Lower leg skin (tissue), 3 donors: ENCODE data around the gene LSM4.

ENCODE experiments used
- POLR2A ChIP-seq, 2 donors: fragments of 450-650 bp; IDR thresholded peaks; one replicate each; pipeline ENCODE4 v1.6.1; 2016 to 2017; ENCODE audit warnings: antibody characterized with exemption in 2 of 2, mild to moderate bottlenecking in 1 of 2, moderate library complexity in 1 of 2
- TF ChIP-seq, protein P1 (sequence below), 3 donors: fragments of 450-650 bp; IDR thresholded peaks; one replicate each; pipeline ENCODE4 v1.5.1; 2016; ENCODE audit warnings: antibody characterized with exemption in 3 of 3, mild to moderate bottlenecking in 3 of 3, moderate library complexity in 2 of 3

- TF ChIP-seq, protein P1, sequence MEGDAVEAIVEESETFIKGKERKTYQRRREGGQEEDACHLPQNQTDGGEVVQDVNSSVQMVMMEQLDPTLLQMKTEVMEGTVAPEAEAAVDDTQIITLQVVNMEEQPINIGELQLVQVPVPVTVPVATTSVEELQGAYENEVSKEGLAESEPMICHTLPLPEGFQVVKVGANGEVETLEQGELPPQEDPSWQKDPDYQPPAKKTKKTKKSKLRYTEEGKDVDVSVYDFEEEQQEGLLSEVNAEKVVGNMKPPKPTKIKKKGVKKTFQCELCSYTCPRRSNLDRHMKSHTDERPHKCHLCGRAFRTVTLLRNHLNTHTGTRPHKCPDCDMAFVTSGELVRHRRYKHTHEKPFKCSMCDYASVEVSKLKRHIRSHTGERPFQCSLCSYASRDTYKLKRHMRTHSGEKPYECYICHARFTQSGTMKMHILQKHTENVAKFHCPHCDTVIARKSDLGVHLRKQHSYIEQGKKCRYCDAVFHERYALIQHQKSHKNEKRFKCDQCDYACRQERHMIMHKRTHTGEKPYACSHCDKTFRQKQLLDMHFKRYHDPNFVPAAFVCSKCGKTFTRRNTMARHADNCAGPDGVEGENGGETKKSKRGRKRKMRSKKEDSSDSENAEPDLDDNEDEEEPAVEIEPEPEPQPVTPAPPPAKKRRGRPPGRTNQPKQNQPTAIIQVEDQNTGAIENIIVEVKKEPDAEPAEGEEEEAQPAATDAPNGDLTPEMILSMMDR (IDR thresholded peaks at IDR 0.05) = no peak
- TF ChIP-seq POLR2A (IDR thresholded peaks at IDR 0.05) = no peak
Observed at GRCh38 chr19:18290302-18291018, 32.4 kb downstream of the LSM4 start.
